Activated CD8-positive, alpha-beta T cell treated with anti-CD3 and anti-CD28 coated beads for 36 hours (primary cell): ENCODE measurements around the gene CD24. TPM values are rescaled to one million over a fixed set of nuclear protein-coding genes. Genes with fewer than 3 reads are reported as not detected.

Source experiments
- ATAC-seq: fragments of 200-7000 bp; cut with Tn5 transposase; one replicate; pipeline ENCODE4 v1.10.0; 2021; ENCODE audit warnings: mild to moderate bottlenecking, moderate library complexity
- CTCF ChIA-PET: fragments of 350-600 bp; sonication (Branson Sonifier 250); formaldehyde crosslinking; loops from one replicate; lab custom pipeline; 2021; ENCODE audit warnings: antibody characterized with exemption; lab: Charles Lee
- POLR2A ChIA-PET: fragments of 350-600 bp; sonication (Branson Sonifier 250); formaldehyde crosslinking; loops from one replicate; lab custom pipeline; 2021; ENCODE audit warnings: antibody characterized with exemption; lab: Charles Lee
- DNase-seq: peaks from one replicate; pipeline ENCODE4 v3.0.0-alpha.2; 2020
- H3K27ac Mint-ChIP-seq: one replicate; pipeline ENCODE4 v1.8.0; 2021; ENCODE audit warnings: mild to moderate bottlenecking, mixed read lengths
- H3K27me3 Mint-ChIP-seq: one replicate; pipeline ENCODE4 v1.8.0; 2021; ENCODE audit warnings: mixed read lengths
- H3K36me3 Mint-ChIP-seq: one replicate; pipeline ENCODE4 v1.8.0; 2021; ENCODE audit warnings: low read depth, mixed read lengths
- H3K4me1 Mint-ChIP-seq: one replicate; pipeline ENCODE4 v1.8.0; 2021; ENCODE audit warnings: low read depth, mixed read lengths
- H3K4me3 Mint-ChIP-seq: one replicate; pipeline ENCODE4 v1.8.0; 2021; ENCODE audit warnings: mild to moderate bottlenecking, moderate library complexity, mixed read lengths
- H3K9me3 Mint-ChIP-seq: one replicate; pipeline ENCODE4 v1.8.0; 2021; ENCODE audit warnings: mixed read lengths
- intact Hi-C: fragments of 100-400 bp; cut with micrococcal nuclease; formaldehyde crosslinking; loops from one replicate; pipeline ENCODE4 v1.10.0; 2022
- total RNA-seq, 2 experiments: library from RNA; stranded (reverse); gene quantifications; one replicate each; pipeline ENCODE4 v1.2.3, GENCODE V29; 2021
- TF ChIP-seq, protein P1 (sequence below): fragments of 200-600 bp; IDR thresholded peaks from one replicate; pipeline ENCODE4 v1.8.0; 2022; ENCODE audit warnings: antibody characterized with exemption, mild to moderate bottlenecking

Gene CD24
- total RNA-seq, 2 experiments from 2014 or later = 0.54 to 1.4 TPM

DNA sequence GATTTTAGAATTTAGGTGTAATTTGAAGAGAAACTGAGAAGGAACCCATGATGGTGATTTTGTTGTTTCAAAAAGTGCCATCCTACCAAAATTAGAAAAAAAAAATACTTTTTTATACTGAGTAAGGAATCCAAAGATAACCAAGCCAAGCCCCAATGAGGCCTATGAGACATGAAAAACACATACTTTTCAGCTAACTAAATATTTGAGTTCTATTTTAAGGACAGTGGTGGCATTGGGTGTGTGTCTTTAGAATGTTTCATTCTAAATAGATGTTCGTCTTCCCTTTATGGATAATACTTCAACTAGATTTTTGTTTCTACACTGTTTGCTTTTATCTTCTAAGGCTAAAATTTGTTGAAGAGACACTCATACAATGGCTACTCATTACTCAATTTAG, 9.6 kb downstream of the CD24 start:
- no peak for DNase-seq
- POLR2A ChIA-PET = no interaction called here
- Mint-ChIP-seq H3K27ac (no peak overlapping the region), H3K9me3 (no peaks in the 10 kb centered on the region), H3K27me3 (peaks cover 13% of the 10 kb centered on the region), H3K4me3 (no peak overlapping the region), H3K36me3 (no peaks in the 10 kb centered on the region), H3K4me1 (no peaks in the 10 kb centered on the region)
- CTCF ChIA-PET = no interaction called here
- ATAC-seq = no peak
- TF ChIP-seq, protein P1, sequence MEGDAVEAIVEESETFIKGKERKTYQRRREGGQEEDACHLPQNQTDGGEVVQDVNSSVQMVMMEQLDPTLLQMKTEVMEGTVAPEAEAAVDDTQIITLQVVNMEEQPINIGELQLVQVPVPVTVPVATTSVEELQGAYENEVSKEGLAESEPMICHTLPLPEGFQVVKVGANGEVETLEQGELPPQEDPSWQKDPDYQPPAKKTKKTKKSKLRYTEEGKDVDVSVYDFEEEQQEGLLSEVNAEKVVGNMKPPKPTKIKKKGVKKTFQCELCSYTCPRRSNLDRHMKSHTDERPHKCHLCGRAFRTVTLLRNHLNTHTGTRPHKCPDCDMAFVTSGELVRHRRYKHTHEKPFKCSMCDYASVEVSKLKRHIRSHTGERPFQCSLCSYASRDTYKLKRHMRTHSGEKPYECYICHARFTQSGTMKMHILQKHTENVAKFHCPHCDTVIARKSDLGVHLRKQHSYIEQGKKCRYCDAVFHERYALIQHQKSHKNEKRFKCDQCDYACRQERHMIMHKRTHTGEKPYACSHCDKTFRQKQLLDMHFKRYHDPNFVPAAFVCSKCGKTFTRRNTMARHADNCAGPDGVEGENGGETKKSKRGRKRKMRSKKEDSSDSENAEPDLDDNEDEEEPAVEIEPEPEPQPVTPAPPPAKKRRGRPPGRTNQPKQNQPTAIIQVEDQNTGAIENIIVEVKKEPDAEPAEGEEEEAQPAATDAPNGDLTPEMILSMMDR = no peak
- intact Hi-C loops = no loop called here

DNA sequence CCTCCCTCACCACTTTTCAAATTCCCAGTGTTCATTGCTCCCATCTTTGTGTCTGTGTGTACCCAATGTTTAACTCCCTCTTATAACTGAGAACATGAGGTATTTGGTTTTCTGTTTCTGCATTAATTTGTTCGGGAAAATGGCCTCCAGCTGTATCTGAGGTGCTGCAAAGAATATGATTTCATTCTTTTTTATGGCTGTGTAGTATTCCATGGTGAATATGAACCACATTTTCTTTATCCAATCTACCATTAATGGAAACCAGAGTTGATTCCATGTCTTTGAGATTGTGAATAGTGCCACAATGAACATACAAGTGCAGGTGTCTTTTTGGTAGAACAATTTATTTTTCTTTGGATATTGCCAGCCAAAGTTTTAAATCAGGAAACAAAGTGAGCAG, 10.4 kb downstream of the CD24 start:
- CTCF ChIA-PET = no interaction called here
- no peak for ATAC-seq
- Mint-ChIP-seq H3K27me3 (peaks cover 13% of the 10 kb centered on the region), H3K27ac (no peak overlapping the region), H3K36me3 (no peaks in the 10 kb centered on the region), H3K4me1 (no peaks in the 10 kb centered on the region), H3K9me3 (no peaks in the 10 kb centered on the region), H3K4me3 (no peak overlapping the region)
- intact Hi-C loops = no loop called here
- POLR2A ChIA-PET = no interaction called here
- no peak for DNase-seq
- TF ChIP-seq, protein P1 = no peak

DNA sequence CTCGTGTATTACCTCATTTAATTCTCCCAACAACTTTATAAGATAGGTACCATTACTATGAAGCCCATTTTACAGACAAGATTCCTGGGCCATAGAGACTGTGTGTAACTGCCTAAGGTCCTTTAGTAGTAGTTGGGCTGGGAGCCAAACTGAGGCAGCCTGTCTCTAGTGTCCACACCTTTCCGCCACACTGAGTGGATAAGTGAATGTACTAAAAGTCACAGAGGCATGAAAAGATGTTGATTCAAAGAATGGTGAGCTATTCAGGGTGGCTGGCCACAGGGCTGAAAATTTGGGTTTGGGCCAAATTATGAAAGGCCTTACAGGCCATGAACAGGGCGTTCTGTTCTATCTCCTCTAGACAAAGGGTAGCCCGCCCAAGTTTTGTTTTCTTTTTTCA, 11.0 kb downstream of the CD24 start:
- Mint-ChIP-seq H3K9me3 (no peaks in the 10 kb centered on the region), H3K4me3 (no peak overlapping the region), H3K27ac (no peak overlapping the region), H3K4me1 (no peaks in the 10 kb centered on the region), H3K36me3 (no peaks in the 10 kb centered on the region), H3K27me3 (peaks cover 12% of the 10 kb centered on the region)
- ChIA-PET POLR2A (no interaction called here), CTCF (no interaction called here)
- intact Hi-C loops = no loop called here
- TF ChIP-seq, protein P1 = no peak
- ATAC-seq (no peak), DNase-seq (no peak)

DNA sequence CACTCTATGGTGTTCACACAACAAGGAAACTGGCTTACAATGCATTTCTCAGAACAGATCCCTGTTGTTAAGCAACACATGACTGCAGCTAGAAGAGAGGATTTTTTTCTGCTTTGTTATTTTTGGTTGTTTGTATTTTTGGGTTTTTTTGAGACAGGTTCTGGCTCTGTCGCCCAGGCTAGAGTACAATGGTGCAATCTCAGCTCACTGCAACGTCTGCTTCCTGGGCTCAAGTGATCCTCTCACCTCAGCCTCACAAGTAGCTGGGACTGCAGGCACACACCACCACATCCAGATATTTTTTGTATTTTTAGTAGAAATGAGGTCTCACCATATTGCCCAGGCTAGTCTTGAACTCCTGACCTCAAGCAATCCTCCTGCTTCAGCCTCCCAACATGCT, 12.7 kb downstream of the CD24 start:
- no peak overlapping the region for H3K27ac Mint-ChIP-seq
- H3K9me3 Mint-ChIP-seq = no peaks in the 10 kb centered on the region
- no peak overlapping the region for H3K4me3 Mint-ChIP-seq
- no peak for ATAC-seq
- no peak for DNase-seq
- POLR2A ChIA-PET = no interaction called here
- CTCF ChIA-PET = interaction anchor here (1.0 kb wide), 1 partner anchor 18 kb away, joined by 3 read pairs; no protein-coding TSS in a partner anchor
- H3K36me3 Mint-ChIP-seq = no peaks in the 10 kb centered on the region
- H3K27me3 Mint-ChIP-seq = peaks cover 8% of the 10 kb centered on the region
- TF ChIP-seq, protein P1 = no peak
- intact Hi-C loops = no loop called here
- H3K4me1 Mint-ChIP-seq = no peaks in the 10 kb centered on the region

DNA sequence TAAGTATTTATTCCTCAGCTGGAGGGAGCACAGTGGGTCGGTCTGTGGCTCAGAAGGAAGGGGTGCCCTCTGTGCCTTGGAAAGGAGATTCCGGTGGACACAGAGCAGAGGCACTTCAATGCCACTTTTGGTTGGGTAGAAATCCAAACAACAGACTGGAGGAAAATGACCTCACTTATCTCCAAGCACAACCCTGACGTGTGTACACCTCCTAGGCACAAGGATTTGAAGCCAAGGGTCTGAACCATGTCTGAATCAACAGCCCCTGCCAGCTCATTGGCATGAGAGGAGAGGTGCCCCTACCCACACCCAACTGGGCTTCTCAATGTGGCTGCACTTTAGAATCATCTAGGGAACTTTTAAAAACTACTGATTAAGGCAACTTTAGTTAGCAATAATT, 13.4 kb downstream of the CD24 start:
- TF ChIP-seq, protein P1 = no peak
- no peaks in the 10 kb centered on the region for H3K36me3 Mint-ChIP-seq
- H3K27ac Mint-ChIP-seq = no peak overlapping the region
- DNase-seq = no peak
- intact Hi-C loops = no loop called here
- no peak overlapping the region for H3K4me3 Mint-ChIP-seq
- no peak for ATAC-seq
- H3K4me1 Mint-ChIP-seq = no peaks in the 10 kb centered on the region
- ChIA-PET POLR2A (no interaction called here), CTCF (interaction anchor here (1.0 kb wide), 1 partner anchor 18 kb away, joined by 3 read pairs; no protein-coding TSS in a partner anchor)
- no peaks in the 10 kb centered on the region for H3K9me3 Mint-ChIP-seq
- peaks cover 8% of the 10 kb centered on the region for H3K27me3 Mint-ChIP-seq
